Right kidney (tissue), 1 donor: ENCODE data around the gene STUM.
"Not testable (repeated sequence)": the region's sequence is repeated elsewhere in the genome, so short reads cannot be mapped to it uniquely, and the experiment has no call there.

Source experiments
- DNase-seq: peaks from one replicate; pipeline ENCODE4 v3.0.0-alpha.2; 2016

STUM gene

DNA sequence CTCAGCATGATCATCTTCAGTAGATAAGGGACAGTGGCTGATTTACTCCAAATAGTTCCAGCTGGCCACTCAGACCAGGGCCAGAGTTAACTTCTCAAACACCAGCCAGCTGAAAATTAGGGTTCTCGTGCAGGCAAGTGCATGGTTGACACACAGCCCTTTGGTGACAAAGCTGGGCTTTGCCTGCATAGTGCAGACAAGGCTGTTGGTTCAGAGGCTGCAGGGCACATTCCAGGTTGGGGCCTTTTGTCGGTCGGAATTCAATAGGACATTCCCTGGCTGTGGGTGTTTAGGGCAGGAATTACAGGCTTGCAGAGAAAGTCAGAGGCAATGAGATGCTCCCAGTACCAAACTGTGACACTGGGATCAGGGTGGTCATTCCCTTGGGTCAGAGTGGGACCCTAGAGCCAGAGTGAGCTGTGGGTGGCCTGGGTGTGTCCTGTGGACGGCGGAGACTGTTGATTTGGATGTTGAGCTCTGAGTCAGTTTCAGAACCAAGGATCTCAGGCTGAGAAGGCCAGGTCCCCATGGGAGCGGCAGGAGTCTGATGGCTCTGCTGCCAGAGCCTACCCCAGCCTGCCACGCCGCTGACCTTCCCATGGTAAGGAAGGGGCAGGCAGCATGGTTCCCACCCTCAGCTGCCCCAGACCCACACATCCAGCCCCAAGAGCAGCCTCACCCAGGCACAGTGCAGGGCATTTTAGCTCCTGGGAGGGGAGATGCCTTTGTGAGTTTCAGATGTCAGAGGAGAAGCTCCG, 56.2 kb downstream of the STUM start:
- DNase-seq, result no peak

DNA sequence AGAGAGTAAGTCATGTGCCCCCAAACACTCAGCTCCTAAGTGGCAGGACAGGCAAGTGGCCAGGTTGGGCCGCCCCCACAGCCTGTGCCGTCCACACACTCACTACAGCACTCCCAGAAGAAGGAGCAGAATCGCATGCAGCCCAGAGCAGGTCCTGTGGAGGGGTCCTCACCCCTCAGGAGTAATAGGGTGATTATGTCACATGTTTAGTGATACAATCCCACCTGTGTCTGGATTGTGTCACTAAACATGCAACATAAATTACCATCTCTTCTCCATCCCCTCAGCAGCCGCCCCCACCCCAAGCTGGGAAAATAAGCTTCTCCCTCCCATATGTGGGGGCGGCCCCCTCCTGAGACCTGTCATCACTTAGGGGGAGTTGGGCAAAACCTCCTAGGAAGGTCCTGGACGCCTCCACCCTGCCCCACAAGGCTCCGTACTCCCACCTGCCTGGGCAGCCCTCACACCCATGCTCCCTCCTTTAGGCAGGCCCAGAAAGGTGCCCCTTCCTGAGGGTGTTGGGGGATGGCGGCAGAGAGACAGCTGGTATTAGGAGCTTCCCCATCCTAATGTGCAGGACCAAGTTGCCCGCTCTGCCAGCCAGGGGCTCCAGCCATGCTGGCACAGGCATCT, 56.9 kb downstream of the STUM start:
- DNase-seq, result no peak

- no peak for DNase-seq
Observed at GRCh38 chr1:226606311-226607267, 58.0 kb downstream of the STUM start.

GRCh38 chr1:226607268-226607660, 58.7 kb downstream of the STUM start:
- no peak for DNase-seq

DNA sequence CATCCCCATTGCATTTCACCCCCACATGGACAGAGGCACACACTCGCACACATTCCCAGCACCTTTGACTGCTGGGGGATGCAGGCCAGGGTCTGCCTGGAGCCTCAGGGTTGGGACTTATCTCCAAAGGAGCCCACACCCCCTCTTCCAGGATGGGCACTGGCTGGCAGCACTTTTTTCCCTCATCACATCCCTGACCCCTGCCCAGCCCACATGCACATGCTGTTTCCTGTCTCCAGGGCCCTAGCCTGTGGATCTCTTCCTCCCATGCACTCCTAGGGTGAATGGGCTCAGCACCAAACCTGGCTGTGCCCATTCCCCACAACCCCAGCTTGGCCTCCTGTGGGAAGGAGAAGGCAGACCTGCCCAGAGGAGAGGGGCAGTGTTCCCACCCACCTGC, 59.3 kb downstream of the STUM start:
- no peak for DNase-seq

DNA sequence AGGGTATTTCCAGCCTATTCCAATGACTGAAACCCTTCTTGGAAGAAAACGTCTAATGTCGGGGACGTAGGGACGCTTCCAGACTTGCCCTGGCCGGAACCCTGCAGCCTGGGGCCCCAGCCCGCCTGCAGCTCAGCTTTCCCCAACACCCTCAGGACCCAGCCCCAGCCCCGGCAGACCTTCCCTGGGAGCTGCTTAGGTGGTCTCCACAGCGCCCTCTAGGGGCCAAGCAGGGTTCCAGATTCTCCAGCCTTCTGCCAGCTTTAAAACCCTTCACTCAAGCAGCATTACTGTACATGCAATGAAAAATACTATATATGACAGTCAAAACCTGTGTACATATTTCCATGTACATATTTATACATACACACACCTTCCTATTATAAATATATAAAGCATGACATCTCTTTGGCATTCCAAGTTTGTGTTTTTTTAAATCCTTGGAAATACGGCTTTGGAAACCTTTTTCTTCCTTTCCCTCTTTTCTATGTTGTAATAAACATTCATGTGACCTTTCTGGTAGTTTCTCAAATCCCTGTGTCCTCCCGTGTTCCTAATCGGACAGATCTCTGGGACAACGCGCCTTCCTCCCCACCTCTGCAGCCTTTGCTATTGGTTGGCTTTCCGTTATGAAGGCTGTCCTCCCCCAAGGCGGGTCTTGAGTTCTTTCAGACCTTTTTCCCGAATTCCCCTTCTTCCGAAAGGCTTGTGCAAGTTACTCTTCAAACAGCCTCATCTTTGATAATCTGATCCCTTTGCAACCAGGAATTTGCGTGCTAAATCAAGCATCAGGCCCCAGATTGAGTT, 60.3 kb downstream of the STUM start:
- DNase-seq, result no peak

GRCh38 chr1:226609836-226610455, 61.4 kb downstream of the STUM start:
- no peak for DNase-seq

DNA sequence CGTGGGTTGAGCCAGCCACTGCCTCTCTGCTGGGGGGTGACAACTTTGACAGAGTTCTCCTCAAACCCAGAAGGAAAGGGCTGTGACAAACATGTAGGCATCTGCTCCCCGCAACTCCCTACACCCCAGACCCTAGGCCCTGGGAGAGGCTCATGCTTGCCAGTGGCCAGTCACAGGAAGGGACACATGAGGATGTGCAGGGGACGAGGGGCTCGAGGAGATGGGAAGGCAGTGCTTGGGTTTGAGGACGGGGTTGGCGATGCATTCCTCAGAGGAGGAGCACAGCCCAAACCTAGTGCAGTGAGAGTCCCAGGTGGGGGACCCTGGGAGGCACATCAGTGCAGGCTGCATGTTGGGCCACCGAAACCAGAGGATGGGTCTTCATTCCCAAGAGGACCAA, 62.1 kb downstream of the STUM start:
- DNase-seq, result no peak

DNA sequence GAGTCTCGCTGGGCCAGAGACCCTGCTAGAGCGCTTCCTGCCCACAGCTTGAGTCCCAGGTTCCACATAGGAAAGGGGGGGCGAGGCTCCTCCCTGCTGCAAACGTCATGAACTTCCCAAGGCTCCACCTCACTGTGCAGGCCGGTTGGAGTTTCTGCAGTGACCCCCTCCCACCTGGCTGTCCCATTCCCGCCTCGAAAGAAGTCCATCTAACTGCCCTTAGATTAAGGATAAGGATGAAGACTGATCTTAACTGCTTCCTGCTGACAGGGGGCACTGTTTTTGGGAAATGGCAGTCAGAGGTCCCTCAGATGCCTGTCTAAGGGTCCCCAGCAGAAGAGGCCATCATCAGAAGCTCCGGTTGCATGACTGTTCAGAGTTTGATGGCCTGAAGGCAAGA, 62.7 kb downstream of the STUM start:
- no peak for DNase-seq

- DNase-seq, result not testable (repeated sequence)
Observed at GRCh38 chr1:226611980-226612379, 63.4 kb downstream of the STUM start.

DNA sequence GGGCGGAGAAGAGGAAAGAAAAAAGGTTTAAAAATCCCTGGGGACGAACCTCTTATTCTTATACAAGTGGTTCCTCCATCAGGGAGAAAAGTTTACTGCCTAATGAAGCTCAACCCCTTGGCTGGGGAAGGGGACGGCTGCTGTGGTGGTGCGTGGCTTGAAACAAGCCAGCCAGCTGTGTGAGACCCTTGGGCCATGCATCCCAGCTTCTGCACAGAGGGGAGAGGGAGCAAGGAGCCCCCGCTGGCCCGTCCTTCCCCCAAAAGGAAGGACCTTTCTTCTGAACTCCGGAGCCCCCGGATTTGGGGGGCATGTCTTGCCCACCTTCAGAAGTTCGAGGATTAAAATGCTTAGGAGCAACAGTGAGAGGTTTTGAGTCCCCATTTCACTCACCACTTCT, 67.3 kb downstream of the STUM start:
- DNase-seq, result no peak

DNA sequence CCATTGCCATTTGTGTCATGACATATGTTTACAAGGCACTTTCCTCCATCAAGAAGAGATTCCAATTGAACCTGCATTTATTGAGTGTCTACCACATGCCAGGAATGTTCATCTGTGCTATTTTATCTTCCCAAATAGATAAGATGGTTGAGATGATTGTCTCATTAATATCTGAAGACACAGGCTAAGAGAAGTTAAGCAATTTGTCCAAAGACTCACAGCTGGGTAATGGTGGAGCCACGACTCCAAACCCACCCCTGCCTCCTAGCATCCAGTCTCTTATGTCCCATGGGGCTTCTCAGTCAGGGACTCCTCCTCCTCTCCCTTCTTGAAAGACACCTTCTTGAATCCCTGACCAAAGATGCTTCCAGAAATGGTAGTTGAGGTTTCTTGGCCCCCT, 68.1 kb downstream of the STUM start:
- DNase-seq, result no peak

GRCh38 chr1:226617109-226617508, 68.5 kb downstream of the STUM start:
- DNase-seq, result no peak

DNA sequence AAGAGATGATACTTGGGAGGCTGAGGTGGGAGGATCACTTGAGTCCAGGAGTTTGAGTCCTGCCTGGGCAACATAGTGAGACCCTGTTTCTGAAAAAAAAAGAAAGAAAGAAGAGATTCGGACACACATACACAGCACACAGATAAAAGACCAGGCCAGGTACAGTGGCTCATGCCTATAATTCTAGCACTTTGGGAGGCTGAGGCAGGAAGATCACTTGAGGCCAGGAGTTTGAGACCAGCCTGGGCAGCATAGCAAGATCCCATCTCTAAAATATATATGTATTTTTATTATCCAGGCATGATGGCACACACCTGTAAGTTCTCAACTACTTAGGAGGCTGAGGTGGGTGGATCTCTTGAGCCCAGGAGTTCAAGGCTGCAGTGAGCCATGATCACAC, 69.2 kb downstream of the STUM start:
- not testable (repeated sequence) for DNase-seq

- no peak for DNase-seq
Observed at GRCh38 chr1:226618380-226618779, 69.8 kb downstream of the STUM start.

- DNase-seq, result no peak
Observed at GRCh38 chr1:226619031-226619430, 70.5 kb downstream of the STUM start.

- DNase-seq, result no peak
Observed at GRCh38 chr1:226622012-226622411, 73.4 kb downstream of the STUM start.

DNA sequence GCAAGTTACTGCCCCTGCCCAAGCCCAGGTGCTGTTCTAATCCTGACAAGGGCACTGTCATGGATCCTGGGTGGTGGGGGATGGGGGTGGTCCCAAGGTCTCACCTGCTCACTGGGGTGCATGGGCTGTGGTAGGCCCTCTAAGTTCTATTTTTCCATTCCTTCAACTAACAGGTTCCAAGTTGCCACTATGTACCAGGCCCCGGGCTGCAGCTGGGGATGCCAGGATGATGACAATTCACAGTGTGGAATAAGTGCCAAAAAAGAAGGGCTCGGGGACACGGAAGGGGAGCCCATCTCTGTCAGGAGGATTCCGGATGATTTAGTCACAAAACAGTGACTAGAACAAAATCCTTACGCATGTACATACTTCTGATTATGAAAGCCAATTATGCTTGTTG, 76.0 kb downstream of the STUM start:
- DNase-seq, result no peak

DNA sequence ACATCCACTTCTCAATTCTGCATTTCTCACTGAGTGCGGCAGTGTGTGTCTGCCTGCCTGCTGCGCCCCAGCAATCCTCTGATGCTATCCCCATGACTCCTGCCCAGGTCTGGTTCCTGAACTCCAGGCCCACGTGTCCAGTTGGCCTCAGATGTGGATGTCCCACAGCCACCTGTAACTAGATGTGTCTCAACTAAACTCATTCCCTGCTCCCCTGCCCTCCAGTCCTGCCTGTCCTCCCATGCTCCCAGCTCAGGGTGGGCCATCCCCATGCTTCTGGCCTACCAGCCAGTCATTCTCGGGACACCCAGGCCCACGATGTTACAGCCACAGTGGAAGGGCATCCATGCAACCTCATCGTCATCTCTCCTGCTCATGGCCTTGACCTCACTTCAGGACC, 76.8 kb downstream of the STUM start:
- DNase-seq, result no peak

GRCh38 chr1:226625832-226626576, 77.4 kb downstream of the STUM start:
- no peak for DNase-seq

DNA sequence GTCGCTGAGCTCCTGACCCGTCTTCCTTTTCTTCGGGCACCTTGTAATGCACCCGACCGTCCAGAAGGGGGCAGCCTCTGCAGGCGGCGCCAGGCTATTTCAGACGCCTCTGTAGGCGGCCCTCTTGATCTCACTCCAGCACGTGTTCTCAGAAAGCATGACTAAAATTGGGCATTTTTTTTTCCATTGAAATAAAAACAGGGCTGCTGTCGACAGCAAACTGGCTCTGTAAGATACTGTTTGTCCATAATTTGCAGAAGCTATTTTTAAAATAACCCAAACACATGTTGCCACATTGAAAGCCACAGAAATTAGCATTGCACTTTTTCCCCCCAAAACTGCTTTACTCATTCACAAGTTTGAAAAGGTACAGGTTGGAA, 78.0 kb downstream of the STUM start:
- no peak for DNase-seq
